Measurements from ENCODE around the gene DSPP.

Gene DSPP

DNA sequence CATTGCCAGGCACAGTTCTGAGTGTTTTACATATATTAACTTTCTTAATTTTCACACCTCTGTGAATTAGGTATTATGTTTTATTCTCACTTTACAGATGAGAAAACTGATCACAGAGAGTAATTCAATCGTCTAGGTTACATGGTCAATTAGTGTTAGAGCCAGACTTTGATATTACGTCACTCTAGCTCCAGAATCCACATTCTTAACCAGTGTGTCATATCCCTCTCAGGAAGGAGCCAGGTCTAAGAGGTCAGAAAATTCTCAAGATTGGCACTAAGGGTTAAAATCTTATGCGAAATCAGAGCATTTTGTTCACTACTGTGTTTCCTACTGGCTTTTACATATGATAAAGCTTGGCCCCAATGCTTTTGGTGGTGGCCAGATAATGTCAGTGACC is 49.2 kb downstream of the DSPP start (continued):
- TF ChIP-seq TSHZ1 (tag by site-specific recombination; IDR thresholded peaks at IDR 0.05; ENCODE audit: borderline replicate concordance) (no peak), ZNF629 (tag by site-specific recombination; IDR thresholded peaks at IDR 0.05) (peak; percentile 84), ZNF184 (tag by site-specific recombination; IDR thresholded peaks at IDR 0.05) (no peak), SCRT2 (tag by site-specific recombination; IDR thresholded peaks at IDR 0.05) (no peak), ZNF155 (tag by site-specific recombination; IDR thresholded peaks at IDR 0.05) (no peak), ZNF626 (tag by site-specific recombination; IDR thresholded peaks at IDR 0.05) (no peak), ZNF302 (tag by site-specific recombination; IDR thresholded peaks at IDR 0.05; ENCODE audit: low read depth) (no peak), ZNF843 (tag by site-specific recombination; IDR thresholded peaks at IDR 0.05) (0 out of 2 replicates have a peak, but pooled peaks have one; percentile 22), ZNF433 (tag by site-specific recombination; IDR thresholded peaks at IDR 0.05; ENCODE audit: low read depth) (no peak), ZFHX2 (tag by site-specific recombination; conservative IDR thresholded peaks at IDR 0.05) (no peak), ZNF133 (tag by site-specific recombination; IDR thresholded peaks at IDR 0.05) (no peak), ZNF157 (tag by site-specific recombination; IDR thresholded peaks at IDR 0.05) (no peak), ZNF600 (tag by site-specific recombination; IDR thresholded peaks at IDR 0.05) (0 out of 2 replicates have a peak, but pooled peaks have one; percentile 41), PRDM6 (tag by site-specific recombination; IDR thresholded peaks at IDR 0.05) (peak; percentile 63), ZFP3 (tag by site-specific recombination; IDR thresholded peaks at IDR 0.05; ENCODE audit: low read depth) (no peak), PRDM4 (tag by site-specific recombination; IDR thresholded peaks at IDR 0.05) (no peak), SP7 (tag by site-specific recombination; IDR thresholded peaks at IDR 0.05) (peak; percentile 51; the same call in 1 of the 2 replicates), ZNF549 (tag by site-specific recombination; IDR thresholded peaks at IDR 0.05) (no peak), HOXA7 (CRISPR knock-in tag; IDR thresholded peaks at IDR 0.05; ENCODE audit: borderline replicate concordance) (no peak), ZNF544 (tag by site-specific recombination; IDR thresholded peaks at IDR 0.05) (no peak), ZSCAN23 (tag by site-specific recombination; IDR thresholded peaks at IDR 0.05) (no peak), SALL2 (tag by site-specific recombination; IDR thresholded peaks at IDR 0.05; ENCODE audit: borderline replicate concordance) (no peak)
- TF ChIP-seq, protein P1, sequence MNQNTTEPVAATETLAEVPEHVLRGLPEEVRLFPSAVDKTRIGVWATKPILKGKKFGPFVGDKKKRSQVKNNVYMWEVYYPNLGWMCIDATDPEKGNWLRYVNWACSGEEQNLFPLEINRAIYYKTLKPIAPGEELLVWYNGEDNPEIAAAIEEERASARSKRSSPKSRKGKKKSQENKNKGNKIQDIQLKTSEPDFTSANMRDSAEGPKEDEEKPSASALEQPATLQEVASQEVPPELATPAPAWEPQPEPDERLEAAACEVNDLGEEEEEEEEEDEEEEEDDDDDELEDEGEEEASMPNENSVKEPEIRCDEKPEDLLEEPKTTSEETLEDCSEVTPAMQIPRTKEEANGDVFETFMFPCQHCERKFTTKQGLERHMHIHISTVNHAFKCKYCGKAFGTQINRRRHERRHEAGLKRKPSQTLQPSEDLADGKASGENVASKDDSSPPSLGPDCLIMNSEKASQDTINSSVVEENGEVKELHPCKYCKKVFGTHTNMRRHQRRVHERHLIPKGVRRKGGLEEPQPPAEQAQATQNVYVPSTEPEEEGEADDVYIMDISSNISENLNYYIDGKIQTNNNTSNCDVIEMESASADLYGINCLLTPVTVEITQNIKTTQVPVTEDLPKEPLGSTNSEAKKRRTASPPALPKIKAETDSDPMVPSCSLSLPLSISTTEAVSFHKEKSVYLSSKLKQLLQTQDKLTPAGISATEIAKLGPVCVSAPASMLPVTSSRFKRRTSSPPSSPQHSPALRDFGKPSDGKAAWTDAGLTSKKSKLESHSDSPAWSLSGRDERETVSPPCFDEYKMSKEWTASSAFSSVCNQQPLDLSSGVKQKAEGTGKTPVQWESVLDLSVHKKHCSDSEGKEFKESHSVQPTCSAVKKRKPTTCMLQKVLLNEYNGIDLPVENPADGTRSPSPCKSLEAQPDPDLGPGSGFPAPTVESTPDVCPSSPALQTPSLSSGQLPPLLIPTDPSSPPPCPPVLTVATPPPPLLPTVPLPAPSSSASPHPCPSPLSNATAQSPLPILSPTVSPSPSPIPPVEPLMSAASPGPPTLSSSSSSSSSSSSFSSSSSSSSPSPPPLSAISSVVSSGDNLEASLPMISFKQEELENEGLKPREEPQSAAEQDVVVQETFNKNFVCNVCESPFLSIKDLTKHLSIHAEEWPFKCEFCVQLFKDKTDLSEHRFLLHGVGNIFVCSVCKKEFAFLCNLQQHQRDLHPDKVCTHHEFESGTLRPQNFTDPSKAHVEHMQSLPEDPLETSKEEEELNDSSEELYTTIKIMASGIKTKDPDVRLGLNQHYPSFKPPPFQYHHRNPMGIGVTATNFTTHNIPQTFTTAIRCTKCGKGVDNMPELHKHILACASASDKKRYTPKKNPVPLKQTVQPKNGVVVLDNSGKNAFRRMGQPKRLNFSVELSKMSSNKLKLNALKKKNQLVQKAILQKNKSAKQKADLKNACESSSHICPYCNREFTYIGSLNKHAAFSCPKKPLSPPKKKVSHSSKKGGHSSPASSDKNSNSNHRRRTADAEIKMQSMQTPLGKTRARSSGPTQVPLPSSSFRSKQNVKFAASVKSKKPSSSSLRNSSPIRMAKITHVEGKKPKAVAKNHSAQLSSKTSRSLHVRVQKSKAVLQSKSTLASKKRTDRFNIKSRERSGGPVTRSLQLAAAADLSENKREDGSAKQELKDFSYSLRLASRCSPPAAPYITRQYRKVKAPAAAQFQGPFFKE (tag by site-specific recombination; IDR thresholded peaks at IDR 0.05; ENCODE audit: borderline replicate concordance) = no peak
- TF ChIP-seq, protein P2, sequence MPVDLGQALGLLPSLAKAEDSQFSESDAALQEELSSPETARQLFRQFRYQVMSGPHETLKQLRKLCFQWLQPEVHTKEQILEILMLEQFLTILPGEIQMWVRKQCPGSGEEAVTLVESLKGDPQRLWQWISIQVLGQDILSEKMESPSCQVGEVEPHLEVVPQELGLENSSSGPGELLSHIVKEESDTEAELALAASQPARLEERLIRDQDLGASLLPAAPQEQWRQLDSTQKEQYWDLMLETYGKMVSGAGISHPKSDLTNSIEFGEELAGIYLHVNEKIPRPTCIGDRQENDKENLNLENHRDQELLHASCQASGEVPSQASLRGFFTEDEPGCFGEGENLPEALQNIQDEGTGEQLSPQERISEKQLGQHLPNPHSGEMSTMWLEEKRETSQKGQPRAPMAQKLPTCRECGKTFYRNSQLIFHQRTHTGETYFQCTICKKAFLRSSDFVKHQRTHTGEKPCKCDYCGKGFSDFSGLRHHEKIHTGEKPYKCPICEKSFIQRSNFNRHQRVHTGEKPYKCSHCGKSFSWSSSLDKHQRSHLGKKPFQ (tag by site-specific recombination; IDR thresholded peaks at IDR 0.05) = no peak
- TF ChIP-seq, protein P3, sequence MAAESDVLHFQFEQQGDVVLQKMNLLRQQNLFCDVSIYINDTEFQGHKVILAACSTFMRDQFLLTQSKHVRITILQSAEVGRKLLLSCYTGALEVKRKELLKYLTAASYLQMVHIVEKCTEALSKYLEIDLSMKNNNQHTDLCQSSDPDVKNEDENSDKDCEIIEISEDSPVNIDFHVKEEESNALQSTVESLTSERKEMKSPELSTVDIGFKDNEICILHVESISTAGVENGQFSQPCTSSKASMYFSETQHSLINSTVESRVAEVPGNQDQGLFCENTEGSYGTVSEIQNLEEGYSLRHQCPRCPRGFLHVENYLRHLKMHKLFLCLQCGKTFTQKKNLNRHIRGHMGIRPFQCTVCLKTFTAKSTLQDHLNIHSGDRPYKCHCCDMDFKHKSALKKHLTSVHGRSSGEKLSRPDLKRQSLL (tag by site-specific recombination; IDR thresholded peaks at IDR 0.05) = peak; percentile 94
